Measurements from ENCODE around the gene KRTAP5-9.
"Not testable (repeated sequence)": the region's sequence is repeated elsewhere in the genome, so short reads cannot be mapped to it uniquely, and the experiment has no call there.

KRTAP5-9 gene

GRCh38 chr11:71566081-71566620, 17.9 kb downstream of the KRTAP5-9 start:
- H3K4me2 ChIP-seq (ENCODE audit: low read depth, low read length, poor library complexity, severe bottlenecking) = no peak overlapping the region
- no peak overlapping the region for H3K27ac ChIP-seq (ENCODE audit: low read depth, low read length)
- no peaks in the 10 kb centered on the region for H3F3A ChIP-seq (ENCODE audit: insufficient read depth)
- no peaks in the 10 kb centered on the region for H3K9me2 ChIP-seq (replicated peaks; ENCODE audit: insufficient read depth, low read length)
- H3K36me3 ChIP-seq (ENCODE audit: low read length) = no peaks in the 10 kb centered on the region
- no peak overlapping the region for H3K9ac ChIP-seq (ENCODE audit: low read length)
- H3K27me3 ChIP-seq (ENCODE audit: low read length) = no peaks in the 10 kb centered on the region
- no peaks in the 10 kb centered on the region for H4K20me1 ChIP-seq (ENCODE audit: low read depth, low read length)
- TF ChIP-seq, protein P1, sequence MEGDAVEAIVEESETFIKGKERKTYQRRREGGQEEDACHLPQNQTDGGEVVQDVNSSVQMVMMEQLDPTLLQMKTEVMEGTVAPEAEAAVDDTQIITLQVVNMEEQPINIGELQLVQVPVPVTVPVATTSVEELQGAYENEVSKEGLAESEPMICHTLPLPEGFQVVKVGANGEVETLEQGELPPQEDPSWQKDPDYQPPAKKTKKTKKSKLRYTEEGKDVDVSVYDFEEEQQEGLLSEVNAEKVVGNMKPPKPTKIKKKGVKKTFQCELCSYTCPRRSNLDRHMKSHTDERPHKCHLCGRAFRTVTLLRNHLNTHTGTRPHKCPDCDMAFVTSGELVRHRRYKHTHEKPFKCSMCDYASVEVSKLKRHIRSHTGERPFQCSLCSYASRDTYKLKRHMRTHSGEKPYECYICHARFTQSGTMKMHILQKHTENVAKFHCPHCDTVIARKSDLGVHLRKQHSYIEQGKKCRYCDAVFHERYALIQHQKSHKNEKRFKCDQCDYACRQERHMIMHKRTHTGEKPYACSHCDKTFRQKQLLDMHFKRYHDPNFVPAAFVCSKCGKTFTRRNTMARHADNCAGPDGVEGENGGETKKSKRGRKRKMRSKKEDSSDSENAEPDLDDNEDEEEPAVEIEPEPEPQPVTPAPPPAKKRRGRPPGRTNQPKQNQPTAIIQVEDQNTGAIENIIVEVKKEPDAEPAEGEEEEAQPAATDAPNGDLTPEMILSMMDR (IDR thresholded peaks at IDR 0.05; ENCODE audit: insufficient read depth, low read length, poor library complexity, severe bottlenecking) = no peak
- TF ChIP-seq EZH2phosphoT487 (conservative IDR thresholded peaks at IDR 0.05; ENCODE audit: low read length) = no peak
- no peaks in the 10 kb centered on the region for H3K79me2 ChIP-seq (ENCODE audit: insufficient read depth, low read length)
- no peaks in the 10 kb centered on the region for H3K9me3 ChIP-seq (ENCODE audit: insufficient read depth, low read length)
- no peak overlapping the region for H2AFZ ChIP-seq (ENCODE audit: low read depth, low read length, severe bottlenecking)
- no peak overlapping the region for H3K4me3 ChIP-seq (ENCODE audit: insufficient read depth, low read length, poor library complexity, severe bottlenecking)

DNA sequence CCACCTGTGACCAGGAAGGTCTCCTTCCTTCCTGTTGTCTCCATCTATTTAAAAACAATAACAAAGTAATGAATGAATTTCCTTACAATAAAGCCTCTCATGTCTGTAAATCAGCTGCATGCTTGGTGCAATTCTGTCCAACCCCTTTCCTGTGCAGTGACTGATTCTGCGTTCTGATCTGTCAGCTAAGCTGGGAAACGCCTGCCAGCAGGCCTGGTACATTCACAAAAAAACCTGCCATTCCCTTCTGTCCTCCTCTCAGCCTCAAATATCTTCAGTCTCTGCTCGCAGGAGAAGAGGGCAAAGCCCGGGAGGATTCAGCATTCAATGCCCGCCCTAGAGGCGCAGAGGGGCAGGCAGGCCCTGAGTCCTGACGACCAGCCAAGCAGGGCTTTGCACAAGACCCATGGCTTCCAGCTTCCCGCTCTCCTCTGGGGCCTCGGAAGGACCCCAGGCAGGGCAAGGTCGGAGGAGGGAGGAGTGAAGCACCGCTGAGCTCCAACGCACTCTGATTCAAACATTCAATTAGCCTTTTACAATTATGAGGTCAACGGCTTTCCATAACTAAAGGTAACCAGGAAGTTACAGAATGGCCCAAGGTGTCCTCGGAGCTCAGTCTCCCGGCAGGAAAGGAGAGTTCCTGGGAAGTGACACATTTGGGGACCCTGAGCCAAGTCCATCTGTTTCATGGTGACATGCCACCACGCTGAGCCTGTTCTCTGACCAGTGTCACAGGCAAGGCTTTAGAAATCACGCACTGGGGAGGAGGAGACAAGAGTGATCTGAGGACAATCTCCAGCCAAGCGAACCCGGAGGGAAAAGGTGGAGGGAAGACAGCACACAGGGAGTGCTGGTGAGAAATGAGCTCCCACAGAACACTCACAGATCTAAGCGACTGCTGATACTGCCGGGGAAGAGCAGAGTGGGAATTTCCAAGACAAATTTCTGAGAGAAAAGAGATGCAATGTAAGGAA, 18.7 kb downstream of the KRTAP5-9 start:
- not testable (repeated sequence) for H3K9me2 ChIP-seq (replicated peaks; ENCODE audit: insufficient read depth, low read length); H3K79me2 ChIP-seq (ENCODE audit: insufficient read depth, low read length); H3K4me3 ChIP-seq (ENCODE audit: insufficient read depth, low read length, poor library complexity, severe bottlenecking); H2AFZ ChIP-seq (ENCODE audit: low read depth, low read length, severe bottlenecking); H3F3A ChIP-seq (ENCODE audit: insufficient read depth); H4K20me1 ChIP-seq (ENCODE audit: low read depth, low read length); H3K27me3 ChIP-seq (ENCODE audit: low read length); H3K9ac ChIP-seq (ENCODE audit: low read length); H3K36me3 ChIP-seq (ENCODE audit: low read length); H3K27ac ChIP-seq (ENCODE audit: low read depth, low read length); H3K4me2 ChIP-seq (ENCODE audit: low read depth, low read length, poor library complexity, severe bottlenecking); H3K9me3 ChIP-seq (ENCODE audit: insufficient read depth, low read length)

DNA sequence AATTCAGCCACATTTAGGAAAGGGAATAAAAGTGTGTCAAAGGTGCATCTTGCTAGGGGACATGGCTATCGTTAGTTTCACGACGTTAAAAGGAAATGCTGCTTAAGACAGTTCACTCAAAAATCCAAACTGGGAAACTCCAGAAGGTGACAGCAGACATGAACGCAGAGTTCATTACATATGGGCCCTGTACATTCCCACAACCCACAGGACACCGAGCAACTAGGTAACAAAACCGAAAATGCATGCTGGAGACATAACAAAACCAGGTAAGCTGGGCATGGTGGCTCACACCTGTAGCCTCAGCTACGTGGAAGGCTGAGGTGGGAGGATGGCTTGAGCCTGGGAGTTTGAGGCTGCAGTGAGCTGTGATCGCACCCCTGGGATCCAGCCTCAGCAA, 19.4 kb downstream of the KRTAP5-9 start:
- H4K20me1 ChIP-seq (ENCODE audit: low read depth, low read length); H3K36me3 ChIP-seq (ENCODE audit: low read length); H3K4me3 ChIP-seq (ENCODE audit: insufficient read depth, low read length, poor library complexity, severe bottlenecking); H3K9me2 ChIP-seq (replicated peaks; ENCODE audit: insufficient read depth, low read length); H3K9ac ChIP-seq (ENCODE audit: low read length); H3F3A ChIP-seq (ENCODE audit: insufficient read depth); H3K27ac ChIP-seq (ENCODE audit: low read depth, low read length); H3K79me2 ChIP-seq (ENCODE audit: insufficient read depth, low read length); H3K4me2 ChIP-seq (ENCODE audit: low read depth, low read length, poor library complexity, severe bottlenecking); H3K9me3 ChIP-seq (ENCODE audit: insufficient read depth, low read length); H3K27me3 ChIP-seq (ENCODE audit: low read length); H2AFZ ChIP-seq (ENCODE audit: low read depth, low read length, severe bottlenecking): not testable (repeated sequence)

DNA sequence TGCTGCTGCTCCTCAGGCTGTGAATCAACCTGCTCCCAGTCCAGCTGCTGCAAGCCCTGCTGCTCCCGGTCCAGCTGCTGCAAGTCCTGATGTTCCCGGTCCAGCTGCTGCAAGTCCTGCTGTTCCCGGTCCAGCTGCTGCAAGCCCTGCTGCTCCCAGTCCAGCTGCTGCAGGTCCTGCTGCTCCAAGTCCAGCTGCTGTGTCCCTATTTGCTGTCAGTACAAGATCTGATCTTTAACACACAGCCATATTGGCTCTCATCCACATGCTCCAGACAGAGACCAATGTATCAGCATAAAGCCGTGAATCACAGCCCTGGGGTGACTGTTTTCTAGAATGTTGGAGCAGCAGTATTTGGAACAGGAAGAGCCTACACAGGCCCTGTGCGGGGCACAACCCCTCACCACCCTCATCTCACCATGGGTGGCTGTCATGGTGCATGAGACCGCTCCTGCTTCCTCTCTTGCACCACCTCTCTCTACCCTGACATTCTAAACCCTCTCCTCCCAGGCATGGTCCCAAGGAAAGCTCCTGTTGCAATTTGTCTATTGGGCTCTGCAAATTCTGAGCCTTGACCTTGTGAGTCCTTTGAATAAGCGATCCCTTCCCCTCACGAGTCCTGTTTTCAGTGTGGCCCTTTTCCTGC, 20.6 kb downstream of the KRTAP5-9 start:
- Histone ChIP-seq H3K27ac (ENCODE audit: low read depth, low read length) (no peak overlapping the region), H4K20me1 (ENCODE audit: low read depth, low read length) (no peaks in the 10 kb centered on the region), H3K9ac (ENCODE audit: low read length) (no peak overlapping the region), H3K9me2 (replicated peaks; ENCODE audit: insufficient read depth, low read length) (no peaks in the 10 kb centered on the region), H3F3A (ENCODE audit: insufficient read depth) (no peaks in the 10 kb centered on the region), H3K27me3 (ENCODE audit: low read length) (no peaks in the 10 kb centered on the region), H3K4me2 (ENCODE audit: low read depth, low read length, poor library complexity, severe bottlenecking) (no peak overlapping the region), H3K79me2 (ENCODE audit: insufficient read depth, low read length) (no peaks in the 10 kb centered on the region), H3K36me3 (ENCODE audit: low read length) (no peaks in the 10 kb centered on the region), H3K4me3 (ENCODE audit: insufficient read depth, low read length, poor library complexity, severe bottlenecking) (no peak overlapping the region), H3K9me3 (ENCODE audit: insufficient read depth, low read length) (no peaks in the 10 kb centered on the region), H2AFZ (ENCODE audit: low read depth, low read length, severe bottlenecking) (no peak overlapping the region)
- no peak for TF ChIP-seq EZH2phosphoT487 (conservative IDR thresholded peaks at IDR 0.05; ENCODE audit: low read length)
- TF ChIP-seq, protein P1 (IDR thresholded peaks at IDR 0.05; ENCODE audit: insufficient read depth, low read length, poor library complexity, severe bottlenecking) = no peak

DNA sequence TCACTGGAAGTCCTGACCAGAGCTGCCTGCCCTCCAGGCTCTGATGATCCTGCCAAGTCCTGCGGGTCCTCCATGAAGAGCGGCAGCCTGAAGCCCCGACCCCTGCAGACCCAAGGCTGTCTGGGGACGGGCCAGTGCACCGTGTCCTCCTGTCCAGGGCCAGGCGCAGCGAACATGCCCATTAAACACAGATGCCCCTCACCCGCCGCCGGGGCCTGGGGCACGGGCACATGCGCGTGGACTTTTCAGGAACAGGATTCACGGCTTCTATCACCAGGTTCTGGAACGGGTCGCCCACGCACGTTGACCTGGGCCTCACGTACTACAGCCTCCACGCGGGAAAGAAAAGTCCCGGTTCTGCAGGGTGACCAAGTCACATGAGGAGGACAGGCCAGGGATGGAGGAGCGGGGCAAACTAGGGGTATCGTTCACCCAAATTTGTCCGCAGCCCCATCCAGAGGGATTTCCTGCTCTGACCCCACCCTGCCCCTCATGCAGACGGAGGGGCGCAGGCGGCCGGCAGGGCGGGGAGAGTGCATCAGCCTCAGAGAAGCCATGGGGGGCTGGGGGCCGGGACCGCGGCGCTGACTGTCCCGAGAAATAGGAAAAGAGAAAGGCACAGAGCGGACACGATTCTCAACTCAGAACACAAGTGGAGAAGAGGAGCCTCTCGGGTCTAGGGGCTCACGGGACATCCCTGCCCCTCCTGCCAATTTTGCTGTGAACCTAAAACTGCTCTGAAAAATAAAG, 23.1 kb downstream of the KRTAP5-9 start:
- not testable (repeated sequence) for H3F3A ChIP-seq (ENCODE audit: insufficient read depth); H2AFZ ChIP-seq (ENCODE audit: low read depth, low read length, severe bottlenecking)

More for the DNA sequence above, 23.1 kb downstream of the KRTAP5-9 start:
- not testable (repeated sequence) for H3K9ac ChIP-seq (ENCODE audit: low read length); H3K27ac ChIP-seq (ENCODE audit: low read depth, low read length); H3K27me3 ChIP-seq (ENCODE audit: low read length); H3K4me3 ChIP-seq (ENCODE audit: insufficient read depth, low read length, poor library complexity, severe bottlenecking); H3K79me2 ChIP-seq (ENCODE audit: insufficient read depth, low read length); H4K20me1 ChIP-seq (ENCODE audit: low read depth, low read length); H3K36me3 ChIP-seq (ENCODE audit: low read length); H3K9me2 ChIP-seq (replicated peaks; ENCODE audit: insufficient read depth, low read length); H3K9me3 ChIP-seq (ENCODE audit: insufficient read depth, low read length); H3K4me2 ChIP-seq (ENCODE audit: low read depth, low read length, poor library complexity, severe bottlenecking)
